AG04449 (cell line): ENCODE measurements around the gene SHISA5.

ENCODE experiments used
- CTCF ChIA-PET: fragments of 350-600 bp; formaldehyde crosslinking; extraction: SDS; loops from one replicate; lab custom pipeline; 2021; ENCODE audit warnings: antibody characterized with exemption; lab: Yijun Ruan, JAX
- POLR2A ChIA-PET: fragments of 400-600, 350-600 bp; formaldehyde crosslinking; extraction: SDS; loops from one replicate; lab custom pipeline; 2020; ENCODE audit warnings: antibody characterized with exemption, inconsistent platforms; lab: Yijun Ruan, JAX
- DNase-seq: peaks from one replicate; pipeline ENCODE4 v3.0.0-alpha.2; 2010; ENCODE audit warnings: low read depth, low spot score
- H3K4me3 ChIP-seq: 2 replicates; pipeline ENCODE4 v1.5.1; 2011; ENCODE audit warnings: low read depth, mild to moderate bottlenecking, control low read depth, low read length
- CTCF ChIP-seq: IDR thresholded peaks from one replicate; pipeline ENCODE4 v1.5.1; 2011; ENCODE audit warnings: mild to moderate bottlenecking, moderate library complexity, low read length, control low read depth, inconsistent platforms; ENCODE audit not compliant: insufficient read depth; ENCODE audit errors: missing control alignments

SHISA5 gene

DNA sequence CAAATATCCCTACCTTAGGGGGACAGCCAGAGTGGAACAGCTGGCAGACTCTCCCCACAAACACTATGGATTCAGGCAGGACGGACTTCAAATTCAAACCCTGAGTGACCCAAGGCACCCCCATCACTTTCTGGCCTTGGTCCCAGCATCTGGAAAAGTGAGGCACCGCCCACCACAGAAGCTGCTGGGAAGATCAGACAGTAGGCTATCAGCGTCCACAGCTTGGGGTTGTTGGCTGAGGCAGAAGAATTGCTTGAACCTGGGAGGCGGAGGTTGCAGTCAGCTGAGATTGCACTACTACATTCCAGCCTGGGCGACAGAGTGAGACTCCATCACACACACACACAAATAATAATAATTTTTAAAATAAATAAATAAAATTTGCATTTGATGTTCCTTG is 44.2 kb upstream of the SHISA5 start:
- H3K4me3 ChIP-seq = no peak overlapping the region
- TF ChIP-seq CTCF = no peak
- no peak for DNase-seq
- ChIA-PET CTCF (interaction anchor here (0.7 to 9.9 kb wide), 23 partner anchors 7 to 354 kb away, joined by 3 to 106 read pairs (median 6); partner anchors contain the start of genes ATRIP, CCDC51, PFKFB4 and SLC26A6), POLR2A (no interaction called here)

- TF ChIP-seq CTCF = no peak
- ChIA-PET POLR2A (no interaction called here), CTCF (interaction anchor here (1.0 to 9.9 kb wide), 8 partner anchors 9 to 309 kb away, joined by 3 to 106 read pairs (median 6); a partner anchor contains a TSS)
- H3K4me3 ChIP-seq = no peak overlapping the region
- DNase-seq = no peak
Measured at GRCh38 chr3:48546203-48546829, 42.3 kb upstream of the SHISA5 start.

DNA sequence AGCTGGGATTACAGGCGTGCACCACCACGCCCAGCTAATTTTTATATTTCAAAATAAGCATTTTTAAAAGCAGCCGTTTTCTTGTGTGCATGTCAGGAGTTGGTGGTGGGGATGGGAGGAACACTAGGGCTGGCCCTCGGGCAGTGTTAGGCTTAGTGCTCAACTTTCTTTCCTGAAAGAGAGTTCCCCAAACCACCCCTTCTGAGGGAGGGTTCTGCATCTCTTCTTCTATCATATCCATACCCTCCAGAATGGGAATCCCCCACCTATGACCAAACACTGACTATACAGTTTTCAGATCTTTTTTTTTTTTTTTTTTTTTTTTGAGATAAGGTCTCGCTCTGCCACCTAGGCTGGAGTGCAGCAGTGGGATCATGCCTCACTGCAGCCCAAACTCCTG is 40.2 kb upstream of the SHISA5 start:
- TF ChIP-seq CTCF = no peak
- ChIA-PET CTCF (interaction anchor here (1.2 to 9.9 kb wide), 5 partner anchors 8 to 270 kb away, joined by 3 to 106 read pairs (median 6); a partner anchor contains a TSS), POLR2A (interaction anchor here (0.6 kb wide), 1 partner anchor 46 kb away, joined by 3 read pairs; no protein-coding TSS in a partner anchor)
- no peak for DNase-seq
- no peak overlapping the region for H3K4me3 ChIP-seq

GRCh38 chr3:48543271-48543866 is 39.4 kb upstream of the SHISA5 start:
- TF ChIP-seq CTCF = no peak
- POLR2A ChIA-PET = interaction anchor here (0.6 kb wide), 1 partner anchor 45 kb away, joined by 3 read pairs; no protein-coding TSS in a partner anchor
- DNase-seq = no peak
- CTCF ChIA-PET = interaction anchor here (2.5 to 9.9 kb wide), 2 partner anchors 80 to 269 kb away, joined by 6 to 106 read pairs; a partner anchor contains a TSS
- H3K4me3 ChIP-seq = no peak overlapping the region

- no peak overlapping the region for H3K4me3 ChIP-seq
- DNase-seq = no peak
- CTCF ChIA-PET = interaction anchor here (3.5 kb wide), 1 partner anchor 11 kb away, joined by 17 read pairs; no protein-coding TSS in a partner anchor
- POLR2A ChIA-PET = no interaction called here
- no peak for TF ChIP-seq CTCF
Measured at GRCh38 chr3:48538451-48538850, 34.5 kb upstream of the SHISA5 start.

- no peak for DNase-seq
- TF ChIP-seq CTCF = no peak
- H3K4me3 ChIP-seq = no peak overlapping the region
- CTCF ChIA-PET = interaction anchor here (0.9 to 3.5 kb wide), 4 partner anchors 8 to 343 kb away, joined by 3 to 17 read pairs (median 5); no protein-coding TSS in a partner anchor
- POLR2A ChIA-PET = interaction anchor here (1.2 kb wide), 1 partner anchor 99 kb away, joined by 3 read pairs; the partner anchor contains the start of gene SLC26A6
Measured at GRCh38 chr3:48536785-48537184, 32.8 kb upstream of the SHISA5 start.
